Measurements from ENCODE around the gene INHA.

DNA sequence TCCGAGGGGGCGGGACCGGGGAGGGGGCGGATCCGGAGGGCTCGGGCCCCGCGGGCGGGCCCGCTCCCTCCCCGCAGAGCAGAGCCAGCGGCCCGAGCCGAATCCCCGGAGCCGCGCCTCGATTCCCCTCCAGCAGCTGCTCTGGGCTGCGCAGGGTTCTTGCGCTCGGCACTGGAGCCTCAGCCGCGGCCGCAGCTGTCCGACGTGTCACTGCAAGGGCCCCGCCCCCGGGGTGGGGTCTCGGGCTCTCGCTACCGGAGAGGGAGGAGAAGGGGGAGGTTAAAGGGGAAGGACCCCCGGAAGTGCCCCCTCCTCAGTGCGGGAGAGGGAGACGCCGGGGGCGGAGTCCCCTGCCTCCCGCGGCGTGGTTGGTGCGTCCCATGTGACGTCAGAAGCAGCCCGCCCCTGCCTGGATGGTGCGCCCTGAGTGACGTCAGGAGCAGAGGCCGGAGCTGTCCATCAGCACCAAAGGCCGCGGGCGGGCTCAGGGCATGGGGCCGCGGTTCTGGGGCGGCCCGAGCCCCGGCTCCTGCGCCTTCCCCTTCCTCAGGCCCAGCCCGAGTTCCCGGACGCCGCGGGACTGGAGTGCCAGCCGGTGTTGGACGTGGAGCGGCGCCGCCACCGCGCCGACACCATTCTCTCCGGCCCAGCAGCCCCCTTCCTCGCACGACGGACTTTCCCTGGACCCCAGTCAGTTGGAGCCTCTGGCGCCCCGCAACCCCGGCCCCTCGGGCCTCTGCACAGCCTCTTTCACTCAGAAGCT lies 28.3 kb upstream of the INHA start, which contains the start of the genes CHPF and TMEM198:
- TF ChIP-seq CTCF (IDR thresholded peaks at IDR 0.05) (no peak), EP300 (IDR thresholded peaks at IDR 0.05; ENCODE audit: low read depth) (no peak)
